GM18502 (cell line): Measurements from ENCODE around the gene TBC1D22A.

ENCODE experiments used
- ATAC-seq: cut with Tn5 transposase; IDR thresholded peaks from one replicate; pipeline ENCODE4 v1.9.1; 2021; ENCODE audit warnings: mild to moderate bottlenecking; ENCODE audit not compliant: unreplicated experiment, poor library complexity

TBC1D22A gene

DNA sequence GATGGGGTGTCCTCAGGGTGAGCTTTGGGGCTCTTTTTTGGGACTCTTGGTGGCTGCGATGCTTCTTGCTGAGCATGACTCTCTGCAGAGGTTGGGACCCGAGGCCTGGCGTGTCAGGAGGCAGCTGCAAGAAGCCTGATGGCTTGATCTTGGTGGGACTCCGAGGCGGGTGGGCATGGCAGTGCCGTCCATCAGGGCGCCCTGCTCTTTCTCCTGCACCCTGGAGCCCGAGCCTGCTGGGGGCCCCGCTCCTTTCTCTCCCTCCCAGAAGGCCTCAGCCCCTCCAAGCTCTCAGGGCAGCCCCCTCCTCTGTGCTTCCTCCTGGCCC, 432.7 kb downstream of the TBC1D22A start:
- ATAC-seq, result no peak

DNA sequence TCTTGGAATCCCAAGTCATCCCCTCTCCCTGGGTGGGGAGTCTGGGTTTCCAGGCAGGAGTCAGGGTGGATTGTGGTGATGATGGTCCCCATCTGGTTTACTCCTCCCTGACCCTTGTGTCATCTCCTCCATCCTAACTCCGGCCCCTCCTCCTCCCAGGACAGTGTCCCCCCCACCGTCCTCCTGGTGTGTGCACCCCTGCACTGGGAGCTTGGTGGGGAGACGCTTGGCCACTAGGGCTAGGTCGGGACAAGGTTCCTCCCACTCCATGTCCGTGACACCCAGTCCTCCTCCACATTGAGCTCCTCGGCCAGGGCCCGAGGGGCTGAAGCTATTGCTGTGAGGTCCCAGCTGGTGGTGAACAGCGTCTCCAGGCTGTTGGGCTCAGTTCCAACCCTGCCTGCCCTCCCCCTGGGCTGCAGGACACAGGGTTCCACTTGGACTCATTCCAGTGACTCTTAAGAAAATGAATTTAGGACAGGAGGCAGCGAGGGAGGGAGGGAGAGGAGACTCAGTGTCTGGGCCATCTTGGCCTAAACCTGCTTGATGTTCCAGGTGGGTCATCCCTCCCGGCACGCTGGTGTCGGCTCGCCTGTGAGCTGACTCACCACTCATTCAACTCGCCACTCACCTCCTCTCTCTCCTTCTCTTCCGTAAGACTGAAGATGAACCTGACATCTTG, 433.2 kb downstream of the TBC1D22A start:
- no peak for ATAC-seq

DNA sequence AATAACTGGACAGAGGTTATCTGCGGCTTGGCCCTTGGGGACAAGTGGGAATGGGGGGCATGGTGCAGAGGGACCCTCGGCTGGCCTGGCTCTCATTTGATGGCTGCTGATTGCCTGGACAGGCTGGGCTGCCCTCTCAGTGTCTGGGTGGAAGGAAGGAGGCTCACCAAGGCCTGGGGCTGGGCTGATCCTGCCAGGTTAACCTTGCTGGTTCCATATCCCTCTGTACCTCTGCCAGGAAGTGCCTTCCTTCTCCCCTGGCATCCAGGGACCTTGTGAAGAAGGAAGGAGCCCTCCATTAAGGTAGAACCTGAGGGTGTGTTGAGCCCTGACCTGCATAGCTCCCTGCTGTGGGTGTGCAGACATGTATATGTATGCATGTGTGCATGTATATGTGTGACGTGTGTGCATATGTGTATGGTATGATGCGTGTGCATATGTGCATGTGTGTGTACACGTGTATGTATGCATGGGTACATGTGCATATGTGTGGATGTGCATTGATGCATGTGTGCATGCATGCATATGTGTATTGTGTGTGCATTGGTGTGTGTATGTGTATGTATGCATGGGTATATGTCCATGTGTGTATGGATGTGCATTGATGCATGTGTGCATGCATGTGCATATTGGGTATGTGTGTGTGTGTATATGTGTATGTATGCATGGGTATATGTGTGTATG, 433.9 kb downstream of the TBC1D22A start:
- no peak for ATAC-seq

DNA sequence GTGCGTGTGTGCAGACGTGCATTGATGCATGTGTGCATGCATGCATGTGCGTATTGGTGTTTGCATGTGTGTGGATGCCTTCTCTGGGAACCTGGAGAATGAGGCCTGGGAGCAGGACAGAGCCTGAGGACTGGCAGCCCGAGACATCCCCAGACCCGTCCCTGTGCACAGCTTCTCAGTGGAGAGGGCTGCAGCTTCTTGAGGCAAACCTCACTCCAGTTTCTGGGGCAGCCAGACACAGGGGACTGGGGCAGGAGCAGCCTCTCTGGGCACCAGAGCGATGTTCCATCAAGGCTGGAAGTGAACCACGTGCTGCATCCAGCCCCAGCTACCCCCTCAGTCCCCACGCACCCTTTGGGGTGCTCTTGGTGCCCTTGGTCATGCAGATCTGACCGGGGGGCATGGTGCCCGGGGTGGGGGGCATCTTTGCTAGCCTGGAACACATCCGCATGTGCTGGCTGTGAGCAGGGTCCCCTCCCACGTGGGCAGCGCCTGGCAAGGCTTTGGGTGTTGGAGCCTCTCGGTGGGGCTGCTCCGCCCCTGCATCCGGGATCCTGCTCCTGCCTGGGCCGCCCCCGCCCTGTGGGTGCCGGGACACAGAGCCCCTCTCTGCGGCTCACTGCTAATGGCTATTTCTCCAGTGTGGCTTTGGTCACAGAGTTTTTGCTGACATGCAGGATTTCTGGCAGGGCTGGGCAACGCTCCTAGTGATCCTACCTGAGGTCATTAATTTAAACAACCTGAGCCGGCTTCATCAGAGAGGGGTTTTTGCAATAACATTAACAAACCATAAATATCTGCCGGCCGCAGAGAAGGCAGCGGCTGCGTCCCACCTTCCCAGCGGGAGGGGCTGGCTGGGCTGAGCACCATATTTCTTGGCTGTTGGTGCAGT, 434.7 kb downstream of the TBC1D22A start:
- ATAC-seq, result no peak

DNA sequence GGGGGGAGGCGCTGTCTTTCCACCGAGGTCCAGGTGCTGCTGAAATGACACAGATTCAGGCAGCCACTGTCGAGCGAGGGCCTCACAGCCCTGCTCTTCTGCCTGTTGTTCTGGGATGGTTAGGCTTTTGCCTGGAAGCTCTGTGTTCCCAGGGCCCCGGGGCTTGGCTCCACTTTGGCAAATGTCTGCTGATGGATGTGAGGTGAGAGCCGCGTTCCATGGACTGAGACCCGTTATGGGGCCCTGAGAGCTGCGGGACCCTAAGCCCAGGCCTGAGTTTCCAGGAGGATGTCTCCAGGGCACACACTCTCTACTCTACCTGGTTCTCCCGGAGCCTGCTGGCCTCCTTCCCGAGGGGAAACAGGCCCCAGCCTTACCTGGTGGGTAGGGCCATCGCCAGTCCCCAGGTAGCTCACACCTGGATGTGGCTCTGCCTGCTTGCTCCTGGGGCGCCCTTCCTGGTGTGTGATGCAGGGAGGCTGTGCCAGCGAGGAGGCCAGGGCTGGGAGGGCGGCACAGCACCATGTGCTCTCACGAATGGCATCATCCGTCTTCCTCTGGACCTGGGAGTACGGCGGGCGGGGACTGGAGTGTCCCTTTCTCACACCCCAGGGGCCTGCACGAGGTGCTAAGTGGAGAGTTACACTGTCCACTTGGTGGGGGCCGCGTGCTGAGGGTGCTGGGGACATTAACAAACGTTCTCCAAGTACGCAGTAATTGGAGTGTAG, 435.5 kb downstream of the TBC1D22A start:
- no peak for ATAC-seq

DNA sequence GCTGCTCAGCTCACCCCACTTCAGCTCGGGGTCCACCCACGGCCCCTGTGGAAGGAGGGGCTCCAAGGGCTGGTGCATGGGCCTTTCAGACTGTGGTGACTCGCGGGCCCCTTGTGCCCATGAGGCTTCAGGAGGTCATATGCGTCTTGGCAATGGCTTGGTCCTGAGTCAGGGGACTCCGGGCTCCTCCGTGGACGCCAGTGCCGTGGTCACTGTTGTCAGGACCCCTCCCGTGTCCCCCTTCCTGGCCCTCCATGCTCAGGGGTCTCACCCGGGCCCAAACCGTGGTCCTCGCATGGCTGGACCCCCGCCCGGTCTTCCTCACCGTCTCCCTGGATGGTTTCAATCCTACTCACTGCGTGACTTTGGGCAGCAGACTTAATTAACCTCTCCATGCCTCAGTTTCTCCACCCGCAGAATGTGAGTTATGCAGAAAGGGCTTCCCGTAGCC, 436.4 kb downstream of the TBC1D22A start:
- no peak for ATAC-seq

DNA sequence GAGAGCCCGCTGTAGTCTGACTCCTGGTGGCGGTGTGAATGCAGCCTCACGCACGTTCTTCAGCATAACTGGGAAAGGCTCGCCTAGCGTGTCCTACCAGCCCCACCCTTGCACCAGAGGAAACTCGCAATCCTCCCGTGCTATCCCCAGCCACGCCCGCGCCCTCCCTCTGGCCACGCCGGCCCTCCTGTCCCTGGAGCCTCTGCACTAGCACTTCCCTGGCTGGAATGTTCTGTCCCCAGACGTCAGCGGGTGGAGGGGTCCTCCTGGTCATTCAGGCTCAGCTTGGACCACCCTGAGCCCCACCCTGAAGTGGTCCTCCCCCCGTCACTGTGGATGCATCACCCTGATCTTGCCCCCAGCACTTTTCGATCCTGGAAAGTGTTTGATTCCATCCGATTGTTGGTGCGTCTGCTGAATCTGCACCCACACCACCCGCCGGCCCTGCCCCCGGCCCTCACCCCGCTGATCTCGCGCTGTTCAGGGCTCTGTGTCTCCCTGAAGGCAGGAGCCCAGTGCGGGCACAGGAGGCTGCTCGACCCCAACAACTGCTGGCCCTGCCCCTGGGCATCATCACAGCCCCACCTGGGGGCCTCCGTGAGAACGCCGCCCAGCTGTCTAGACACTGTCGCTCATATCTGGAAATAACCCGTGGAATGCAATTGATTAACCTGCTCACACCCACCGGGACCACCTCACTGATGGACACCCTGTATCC, 437.0 kb downstream of the TBC1D22A start:
- no peak for ATAC-seq

DNA sequence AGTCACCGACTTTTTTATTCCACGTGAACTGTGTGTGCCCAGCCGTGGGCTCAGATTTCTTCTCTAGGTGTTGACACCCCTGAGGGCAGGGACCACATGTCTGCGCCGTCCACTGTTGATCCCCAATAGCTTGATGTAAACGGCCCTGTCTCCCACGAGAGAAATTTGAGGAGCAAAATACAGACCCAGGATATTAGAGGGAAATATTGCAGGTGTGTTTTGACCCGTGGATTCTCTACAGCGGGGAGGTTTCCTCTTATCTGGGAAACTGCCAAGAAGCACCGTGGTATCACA, 437.5 kb downstream of the TBC1D22A start:
- ATAC-seq, result no peak

DNA sequence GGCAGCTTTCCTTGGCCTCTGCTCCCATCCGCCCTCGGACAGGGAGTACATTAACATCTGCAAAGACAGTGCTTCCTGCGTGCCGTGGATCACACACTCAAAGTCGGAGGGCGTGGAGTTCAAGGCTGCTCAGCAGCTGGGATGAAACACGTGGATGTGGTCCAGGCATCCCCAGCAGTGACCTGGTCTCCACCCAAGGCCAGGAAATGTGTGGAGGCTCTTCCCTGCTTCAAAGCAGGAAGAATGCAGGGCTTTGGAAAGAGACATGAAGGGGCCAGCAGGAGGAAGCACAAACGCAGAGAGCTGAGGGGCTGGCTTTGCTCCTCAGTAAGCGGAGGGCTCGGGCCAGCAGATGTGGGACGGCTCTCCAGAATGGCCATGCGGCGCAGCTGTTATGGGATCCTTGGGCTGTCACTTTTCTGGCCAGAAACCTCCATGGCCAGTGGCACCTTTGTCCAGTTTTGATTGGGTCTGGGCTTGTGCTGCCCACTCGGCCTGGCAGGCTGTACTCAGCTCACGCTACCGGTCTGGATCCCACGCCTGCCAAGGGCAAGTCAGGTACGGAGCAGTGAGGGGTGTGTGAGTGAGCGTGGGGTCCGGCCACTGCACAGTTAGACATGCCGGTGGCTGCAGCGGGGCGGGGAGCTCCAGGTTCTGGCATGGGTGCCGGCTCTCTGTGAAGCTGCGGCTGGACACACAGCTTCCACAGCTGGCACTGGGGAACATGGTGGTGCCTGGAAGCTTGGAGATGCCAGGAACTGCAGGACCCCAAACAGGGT, 438.0 kb downstream of the TBC1D22A start:
- ATAC-seq, result no peak

DNA sequence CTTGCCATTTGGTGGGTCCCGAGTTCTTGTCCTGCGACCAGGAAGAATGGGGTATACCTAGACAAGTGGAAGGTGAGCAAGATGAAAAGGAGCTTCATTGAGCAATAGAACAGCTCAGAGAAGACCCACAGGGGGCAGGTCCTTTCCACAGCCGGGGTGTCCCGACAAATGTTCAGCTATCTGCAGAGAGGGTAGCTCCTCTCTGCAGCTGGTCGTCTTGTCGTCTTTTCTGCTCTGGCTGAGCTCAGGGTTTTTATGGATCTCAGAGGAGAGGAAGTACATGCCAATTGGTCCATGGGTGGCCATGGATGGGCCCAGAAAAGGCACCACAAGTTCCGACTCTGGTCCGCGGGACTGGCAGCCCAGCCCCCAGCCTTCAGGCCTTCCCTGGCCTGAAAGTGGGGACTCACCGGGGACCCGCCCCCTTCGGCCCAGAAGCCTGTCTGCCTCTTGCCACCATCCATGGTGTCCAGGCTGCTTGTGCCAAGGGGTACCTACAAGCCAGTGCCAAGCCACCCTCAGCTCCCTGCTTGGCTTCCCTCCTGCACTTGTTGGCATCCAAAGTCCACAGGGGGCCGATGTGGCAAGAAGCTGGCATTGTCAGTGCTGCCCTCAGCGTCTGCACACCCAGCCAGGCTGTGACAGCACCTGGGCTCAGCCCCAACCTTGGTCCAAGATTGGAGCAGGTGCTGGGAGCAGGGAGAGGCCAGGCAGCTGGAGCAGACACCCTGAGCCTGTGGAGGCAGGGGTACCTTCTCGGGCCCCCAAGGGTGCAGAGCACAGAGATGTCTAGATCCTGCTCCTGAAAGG, 438.9 kb downstream of the TBC1D22A start:
- no peak for ATAC-seq

DNA sequence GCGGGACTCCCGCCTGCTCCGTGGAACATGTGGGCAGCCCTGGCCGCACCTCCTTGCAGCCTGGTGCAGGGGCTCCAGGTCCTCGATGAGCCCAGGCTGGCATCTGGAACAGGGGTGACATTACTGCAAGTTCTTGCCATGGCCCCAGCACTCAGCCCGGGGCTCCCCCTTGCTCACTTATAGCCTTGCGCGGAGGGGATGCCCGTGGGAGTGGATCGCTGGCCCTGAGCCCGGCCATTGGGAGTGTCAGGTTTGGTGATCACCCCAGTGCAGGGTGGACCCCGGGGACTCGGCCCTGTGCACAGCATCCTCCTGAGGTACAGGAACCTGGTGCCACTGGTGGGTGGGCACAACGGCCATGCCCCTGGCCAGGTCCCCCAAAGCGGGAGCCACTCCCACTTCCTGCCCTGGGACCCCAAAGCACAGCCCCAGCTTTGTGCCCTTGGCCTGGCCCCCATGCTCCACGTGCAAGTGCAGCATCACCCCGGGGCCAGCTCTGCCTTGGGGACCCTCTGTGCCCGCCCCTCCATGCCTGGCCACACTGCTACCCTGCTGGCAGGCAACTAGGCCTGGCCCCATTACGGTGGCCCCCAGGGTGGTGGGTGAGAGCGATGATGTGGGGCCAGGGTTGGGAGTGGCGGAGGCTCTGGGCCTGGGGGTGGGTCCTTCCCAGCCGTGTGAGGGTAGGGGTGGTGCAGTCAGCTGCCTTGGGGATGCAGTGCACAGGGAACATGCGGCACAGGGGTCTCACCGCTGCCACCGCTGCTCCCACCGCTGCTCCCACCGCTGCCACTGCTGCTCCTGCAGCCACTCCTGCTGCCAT, 439.8 kb downstream of the TBC1D22A start:
- ATAC-seq, result no peak

DNA sequence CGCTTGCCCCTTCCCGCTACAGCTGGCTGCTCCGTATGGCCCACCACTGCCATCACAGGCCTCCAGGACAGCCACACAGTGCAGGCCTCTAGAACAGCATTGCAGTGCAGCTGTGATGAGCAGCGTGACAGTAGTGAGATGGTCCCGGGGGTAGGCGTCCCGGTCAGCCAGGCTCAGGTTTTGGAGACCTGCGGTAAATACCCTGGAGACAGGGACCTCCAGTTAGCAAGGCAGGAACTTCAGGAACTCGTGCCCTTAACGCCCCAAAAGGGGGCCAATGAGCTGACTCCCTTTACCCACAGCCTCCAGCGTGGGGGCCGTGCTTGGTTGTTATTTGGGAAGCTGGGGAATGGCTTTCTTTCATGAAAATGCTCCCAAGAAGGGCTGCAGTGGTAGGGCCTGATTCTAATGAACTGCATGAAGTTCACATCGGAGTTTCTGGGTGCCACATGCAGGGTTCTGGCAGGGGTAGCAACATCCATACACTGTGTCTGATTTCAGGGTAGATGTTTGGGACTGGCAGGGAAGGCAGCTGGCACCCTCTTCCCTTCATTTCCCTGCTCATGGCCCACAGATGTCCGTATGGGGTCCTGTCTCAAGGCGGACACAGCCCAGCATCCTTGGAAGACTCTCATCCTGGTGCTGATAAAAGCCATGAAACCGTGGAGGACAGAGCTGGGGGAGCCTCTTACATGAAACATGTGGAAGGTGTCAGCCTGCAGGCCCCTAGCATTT, 440.5 kb downstream of the TBC1D22A start:
- no peak for ATAC-seq

DNA sequence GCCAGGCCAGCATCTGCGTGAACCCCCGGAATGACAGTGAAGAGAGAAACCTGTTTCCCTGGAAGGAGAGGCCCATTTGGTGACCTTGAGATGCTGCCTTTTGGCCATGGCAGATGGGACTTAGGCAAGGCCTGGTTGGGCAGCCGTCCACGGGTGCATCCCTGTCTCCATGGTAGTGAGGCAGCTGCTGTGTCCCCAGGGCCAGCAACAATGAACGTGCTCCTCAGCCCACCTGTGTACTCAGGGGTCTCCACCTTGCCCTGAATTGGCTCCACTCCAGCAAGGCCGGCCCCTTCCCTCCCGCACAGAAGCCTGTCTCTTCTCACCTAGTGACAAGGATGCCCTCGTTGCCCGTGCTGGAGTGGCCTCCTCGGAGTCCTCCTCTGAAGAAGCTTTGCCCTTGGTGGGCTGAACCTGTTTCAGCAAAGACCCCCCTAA, 441.1 kb downstream of the TBC1D22A start:
- no peak for ATAC-seq

DNA sequence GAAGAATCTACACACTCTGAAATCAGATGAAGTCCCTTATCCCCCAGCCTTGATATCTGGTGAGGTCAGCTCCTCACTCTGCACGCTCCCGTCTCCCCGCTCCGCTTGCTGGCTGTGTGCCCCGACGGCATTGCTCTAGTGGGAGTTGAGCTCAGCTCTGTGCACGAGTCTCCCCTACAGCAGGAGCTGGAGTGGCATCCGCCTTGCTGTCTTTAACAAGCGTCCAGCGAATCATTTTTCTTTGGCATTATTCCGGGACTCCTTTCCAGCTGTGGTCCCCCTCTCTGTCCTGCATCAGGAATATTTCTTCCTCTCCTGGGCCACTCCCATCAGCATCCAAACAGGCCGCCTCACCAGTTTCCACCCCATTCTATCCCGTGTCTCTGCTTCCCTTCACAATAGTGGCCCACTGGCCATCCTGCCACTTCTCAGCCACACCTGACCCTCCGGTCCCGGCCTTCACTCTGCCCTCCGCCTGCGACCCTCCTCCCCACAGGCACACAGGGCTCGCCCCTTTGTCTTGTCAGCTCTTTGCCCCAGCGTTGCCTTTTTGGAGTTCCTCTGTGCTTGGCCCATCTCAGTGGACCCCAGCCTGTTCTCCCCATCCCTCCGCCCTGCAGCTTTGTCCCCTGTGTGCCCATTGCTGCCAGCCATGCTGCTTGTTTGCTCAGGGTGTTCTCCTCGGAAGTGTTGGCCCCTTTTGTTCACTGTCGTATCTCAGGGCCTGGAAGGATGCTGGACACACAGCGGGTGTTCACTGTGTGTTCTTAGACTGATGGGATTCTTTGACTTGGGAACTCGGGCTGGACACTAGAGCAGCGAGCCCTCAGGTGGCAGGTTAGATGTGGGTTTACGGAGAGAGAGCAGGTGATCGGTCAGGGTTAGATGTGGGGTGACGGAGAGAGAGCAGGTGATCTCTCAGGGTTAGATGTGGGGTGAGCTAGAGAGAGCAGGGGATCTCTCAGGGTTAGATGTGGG, 441.8 kb downstream of the TBC1D22A start:
- ATAC-seq, result no peak

DNA sequence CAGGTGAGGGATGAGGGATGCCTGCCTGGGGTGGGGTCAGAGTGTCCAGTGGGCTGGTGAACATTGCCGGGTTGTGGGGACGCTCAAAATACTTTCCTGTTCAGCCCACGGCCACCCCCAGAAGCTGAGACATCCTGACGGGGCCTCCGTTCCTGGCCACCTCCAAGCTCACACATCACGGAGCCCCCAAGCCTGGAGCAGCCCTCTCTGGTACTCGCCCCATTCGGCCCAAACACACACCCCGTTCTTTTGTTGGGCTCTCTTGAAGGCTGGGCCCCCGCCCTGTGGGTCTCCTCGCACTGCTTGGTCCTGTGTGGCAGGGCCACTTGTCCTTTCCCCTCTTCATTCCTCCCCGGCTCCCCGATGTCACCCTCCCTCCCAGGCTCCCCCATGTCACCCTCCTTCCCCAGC, 442.6 kb downstream of the TBC1D22A start:
- ATAC-seq, result no peak

DNA sequence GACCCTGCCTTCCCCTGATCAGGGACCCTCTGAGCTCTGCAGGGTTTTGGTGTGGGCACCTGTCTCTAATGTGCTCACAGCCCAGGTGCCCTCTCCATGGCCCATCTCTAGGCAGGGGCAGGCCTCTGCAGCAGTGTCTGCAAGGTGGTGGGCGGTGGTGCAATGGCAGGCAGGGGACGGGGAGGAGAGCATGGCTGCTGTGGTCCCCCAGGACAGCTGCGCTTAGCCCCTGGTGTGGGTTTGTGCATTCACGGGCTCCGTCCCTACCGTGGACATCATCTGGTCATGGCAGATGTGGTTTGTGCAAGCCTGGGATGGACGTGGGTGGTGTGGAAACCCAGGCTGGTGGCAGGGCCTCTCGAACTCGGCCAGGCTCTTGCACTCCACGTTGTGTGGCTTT, 443.1 kb downstream of the TBC1D22A start:
- ATAC-seq, result no peak
